ENCODE data around the gene FASN. TPM values are rescaled to one million over a fixed set of nuclear protein-coding genes. Genes with fewer than 3 reads are reported as not detected.

FASN gene
- total and polyA plus RNA-seq, 2 of the 13 experiments (the other 11 are each of a cell fraction or from before 2014, with no cell fraction given), result 51.7 to 101 TPM

- no peak for TF ChIP-seq ZNF318 (CRISPR knock-in tag; IDR thresholded peaks at IDR 0.05)
- 0 out of 2 replicates have a peak, but pooled peaks have one; percentile 74 for TF ChIP-seq TMF1 (CRISPR knock-in tag; IDR thresholded peaks at IDR 0.05; ENCODE audit: low read depth)
- no peak for TF ChIP-seq THYN1 (CRISPR knock-in tag; IDR thresholded peaks at IDR 0.05; ENCODE audit: borderline replicate concordance, low read depth)
- TF ChIP-seq HNRNPH1 (optimal IDR thresholded peaks at IDR 0.05; ENCODE audit: low read depth, low read length), result no peak
- TF ChIP-seq SOX6 (IDR thresholded peaks at IDR 0.05), result no peak
- TF ChIP-seq SOX6 (CRISPR knock-in tag; IDR thresholded peaks at IDR 0.05), result no peak; the same call in 1 of the 2 replicates
- peak; percentile 77; the same call in 1 of the 2 replicates for TF ChIP-seq TARDBP (CRISPR knock-in tag; IDR thresholded peaks at IDR 0.05)
- TF ChIP-seq CSRNP1 (CRISPR knock-in tag; IDR thresholded peaks at IDR 0.05), result peak; percentile 61; the same call in 1 of the 2 replicates
- no peak for TF ChIP-seq MAFF (IDR thresholded peaks at IDR 0.05; ENCODE audit: low read depth, low read length)
- TF ChIP-seq CENPT (CRISPR knock-in tag; IDR thresholded peaks at IDR 0.05; ENCODE audit: low read depth), result no peak; the same call in 1 of the 2 replicates
- peak; percentile 67 for TF ChIP-seq REPIN1 (CRISPR knock-in tag; IDR thresholded peaks at IDR 0.05; ENCODE audit: borderline replicate concordance, low read depth)
- no peak for TF ChIP-seq GMEB1 (CRISPR knock-in tag; IDR thresholded peaks at IDR 0.05; ENCODE audit: borderline replicate concordance)
- no peak for TF ChIP-seq KAT2B (IDR thresholded peaks at IDR 0.05; ENCODE audit: borderline replicate concordance, low read depth, low read length)
- no peak; the same call in 1 of the 2 replicates for TF ChIP-seq ZNF430 (CRISPR knock-in tag; IDR thresholded peaks at IDR 0.05)
These were observed 4.0 kb upstream of the FASN start (continued) for GRCh38 chr17:82101767-82102679.

Measured in HepG2 (cell line).